C1 segment of cervical spinal cord (tissue), 14 donors: ENCODE measurements around the gene NEURL3.
"Not testable (repeated sequence)": the region's sequence is repeated elsewhere in the genome, so short reads cannot be mapped to it uniquely, and the experiment has no call there.

Experiments used
- DNase-seq, 14 donors: peaks; one replicate each; lab custom pipeline; 2025; lab: John Stamatoyannopoulos, UW

NEURL3 gene

DNA sequence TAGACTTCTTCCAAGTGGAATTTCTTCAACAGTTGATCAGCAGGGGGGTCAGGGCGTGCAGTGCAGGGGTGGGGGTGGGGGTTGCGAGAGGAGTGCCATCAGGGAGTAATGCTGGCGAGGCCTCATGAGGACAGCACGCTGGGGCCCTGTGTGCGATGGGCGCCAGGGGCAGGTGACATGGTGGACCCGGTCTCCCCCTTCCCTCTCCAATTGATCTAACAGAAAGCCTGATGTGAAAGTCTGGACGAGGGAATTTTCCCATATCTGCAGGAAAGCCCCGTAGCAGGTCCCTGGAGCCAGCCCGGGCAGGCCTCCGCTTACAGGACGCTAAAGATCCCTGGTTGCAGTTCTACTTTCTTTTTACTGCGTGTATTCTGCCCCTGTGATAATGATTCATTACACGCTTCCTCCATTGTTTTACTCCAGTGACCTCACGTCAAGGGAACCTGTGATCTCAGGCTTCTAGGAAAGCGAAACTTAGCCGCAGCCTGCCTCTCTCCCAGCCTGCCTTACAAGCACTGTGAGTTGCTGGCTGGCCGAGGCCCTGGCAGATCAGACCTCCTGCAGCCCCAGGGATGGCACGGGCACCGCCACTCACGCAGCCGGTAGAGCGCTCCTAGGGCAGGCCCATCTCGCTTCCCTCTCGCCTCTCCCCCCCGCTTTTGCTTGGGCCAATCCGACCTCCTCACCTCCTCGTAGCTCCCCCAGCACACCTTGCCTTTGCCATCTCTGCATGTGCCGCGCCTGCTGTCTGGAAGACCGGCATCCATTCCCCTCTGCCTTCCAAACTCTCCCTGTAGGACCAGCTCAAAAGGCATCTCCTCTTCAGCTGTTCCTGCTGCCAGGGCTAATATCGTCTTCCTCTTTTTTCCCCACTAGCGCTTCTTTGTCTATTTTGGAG is 19.2 kb downstream of the NEURL3 start:
- DNase-seq, result peak in 11 of 14 donors; percentile 32 to 80 (median 46)

DNA sequence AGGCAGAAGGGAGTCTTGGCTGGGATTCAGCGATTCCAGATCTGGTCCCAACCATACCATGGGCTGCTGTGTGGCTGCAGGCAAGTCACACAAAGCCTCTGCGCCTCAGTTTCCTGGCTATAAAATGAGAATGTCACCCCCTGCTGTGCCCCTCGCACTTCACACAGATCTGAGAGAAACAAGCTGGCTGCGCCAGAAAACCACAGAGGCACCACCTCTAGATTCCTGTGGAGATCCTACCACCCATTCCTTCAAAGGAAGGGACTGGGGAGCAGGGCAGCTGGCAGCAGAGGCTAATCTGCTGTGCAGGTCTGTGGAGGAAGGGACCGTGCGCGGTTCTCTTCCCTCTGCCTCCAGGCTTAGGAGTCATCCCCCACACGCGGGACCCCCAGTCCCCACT is 19.8 kb downstream of the NEURL3 start:
- no peak for DNase-seq

DNA sequence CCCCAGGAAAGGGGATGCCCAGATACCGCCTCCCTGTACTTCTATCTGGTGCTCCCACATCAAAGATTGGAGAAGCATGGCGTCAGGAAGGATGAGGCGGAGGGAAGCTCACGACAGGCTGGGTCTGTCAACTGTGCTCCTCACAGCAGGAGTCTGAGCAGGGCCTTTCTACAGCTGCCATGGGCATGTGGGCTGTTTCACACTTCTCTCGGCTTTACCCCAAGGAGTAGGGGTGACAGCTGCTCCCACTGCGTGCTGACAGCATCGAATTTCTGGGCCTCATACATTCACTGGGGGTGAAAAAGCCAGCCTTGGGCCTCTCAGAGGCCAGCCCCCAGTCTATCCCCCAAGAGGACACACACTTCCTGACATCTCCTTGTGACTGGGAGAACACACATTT is 21.1 kb downstream of the NEURL3 start:
- DNase-seq, result peak in 1 of 14 donors; percentile 6

DNA sequence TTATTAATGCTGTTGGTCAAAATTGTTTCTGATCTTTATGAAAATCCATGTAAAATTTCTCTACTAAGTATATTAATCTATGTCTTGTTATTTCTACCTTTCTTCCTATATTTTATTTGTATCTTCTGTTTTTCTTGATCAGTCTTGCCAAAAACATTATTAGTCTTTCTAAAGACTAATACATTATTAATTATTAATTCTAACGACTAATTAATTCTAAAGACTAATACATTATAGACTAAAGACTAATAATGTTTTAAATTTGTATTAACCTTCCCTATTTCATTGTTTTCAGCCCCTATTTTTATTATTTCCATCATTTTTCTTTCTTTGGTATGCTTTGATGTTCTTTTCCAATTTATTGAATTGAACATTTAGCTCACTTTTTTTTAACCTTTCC is 27.7 kb downstream of the NEURL3 start:
- no peak for DNase-seq

DNA sequence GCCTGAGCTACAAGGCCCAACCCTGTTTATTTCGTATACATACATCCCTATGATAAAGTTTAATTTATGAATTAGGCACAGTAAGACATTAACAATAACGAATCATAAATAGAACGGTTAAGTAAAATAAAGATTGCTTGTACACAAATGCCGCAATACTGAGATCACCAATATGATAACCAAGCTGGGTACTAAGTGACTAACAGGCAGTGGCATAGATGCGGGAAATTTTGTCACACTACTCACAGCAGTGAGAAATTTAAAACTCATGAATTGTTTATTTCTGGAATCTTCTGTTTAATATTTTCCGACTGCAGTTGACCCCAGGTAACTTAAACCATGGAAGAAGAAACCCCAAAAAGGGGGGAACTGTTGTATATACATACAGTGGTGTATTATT is 33.4 kb downstream of the NEURL3 start:
- no peak for DNase-seq

DNA sequence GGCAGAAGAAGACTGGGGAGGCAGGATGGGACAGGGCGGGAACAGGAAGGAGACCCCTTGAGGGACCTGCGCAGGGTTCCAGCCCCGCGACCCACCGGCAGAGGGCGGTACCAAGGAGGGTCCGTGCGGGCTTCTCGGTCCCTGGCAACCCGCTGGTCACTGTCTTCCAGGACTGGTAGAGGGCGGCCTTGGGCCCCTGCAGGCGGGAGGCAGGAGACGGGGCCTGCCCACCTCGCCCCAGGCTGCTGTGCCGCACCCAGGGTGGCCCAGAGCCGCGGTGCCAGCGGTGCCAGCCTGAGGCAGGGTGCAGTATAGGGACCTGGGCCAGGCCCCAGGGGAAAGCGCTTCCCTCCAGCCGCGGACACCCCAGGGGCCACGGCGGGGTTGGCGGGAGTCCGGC is 34.5 kb downstream of the NEURL3 start:
- DNase-seq, result peak in 11 of 14 donors; percentile 5 to 47 (median 20)

DNA sequence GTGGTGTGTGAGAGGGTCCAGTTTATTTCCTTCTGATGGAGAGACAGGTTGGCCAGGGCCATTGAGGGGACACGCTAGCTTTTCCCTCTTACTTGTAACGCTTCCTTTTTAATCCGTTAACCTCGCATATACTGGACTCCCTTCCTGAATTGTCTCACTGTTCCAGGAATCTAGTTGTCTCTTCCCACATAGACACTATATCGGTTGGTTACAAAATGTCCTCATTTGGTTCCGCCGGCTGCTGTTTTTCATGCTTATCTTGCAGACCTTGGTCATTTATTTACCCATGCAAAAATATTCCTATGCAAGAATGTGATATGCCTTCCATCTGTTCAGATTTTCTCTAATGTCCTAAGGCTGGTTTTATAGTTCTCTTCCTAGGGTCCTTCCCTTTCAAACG is 35.0 kb downstream of the NEURL3 start:
- no peak for DNase-seq

DNA sequence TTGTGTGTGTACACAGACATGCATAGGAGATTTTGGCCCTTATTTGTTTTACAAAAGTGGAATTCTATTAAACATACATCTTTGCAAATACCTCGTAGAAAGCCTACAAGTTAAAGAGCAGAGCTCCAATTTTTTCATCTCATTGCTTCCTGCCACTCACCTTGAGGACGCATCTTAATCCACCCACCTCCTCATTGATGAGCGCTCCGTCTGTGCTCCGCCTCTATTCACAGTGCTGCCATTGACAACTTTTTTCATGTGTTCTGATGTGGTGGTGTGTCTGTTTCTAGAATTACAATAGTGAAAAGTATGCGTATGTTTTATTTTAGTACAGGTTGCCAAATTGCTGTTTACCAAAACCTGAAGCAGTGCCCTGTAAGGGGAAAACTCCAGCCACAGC is 36.3 kb downstream of the NEURL3 start:
- DNase-seq, result no peak

DNA sequence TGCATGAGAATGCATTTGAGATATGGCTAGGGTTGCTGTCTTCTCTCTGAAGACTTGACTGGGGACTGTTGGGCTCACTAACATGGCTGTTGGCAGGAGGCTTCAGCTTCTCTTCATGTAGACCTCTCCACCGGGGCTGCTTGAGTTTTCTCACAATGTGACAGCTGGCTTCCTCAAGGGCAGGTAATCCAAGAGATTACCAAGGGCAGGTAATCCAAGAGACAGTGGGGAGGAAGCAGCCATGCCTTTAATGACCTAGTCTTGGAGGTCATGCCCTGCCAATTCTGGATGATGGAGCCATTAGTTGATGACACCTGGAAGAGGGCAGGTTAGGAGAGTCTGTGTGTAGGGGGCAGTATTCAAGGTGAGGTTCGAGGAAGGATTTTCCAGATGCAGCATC is 40.5 kb downstream of the NEURL3 start:
- DNase-seq, result no peak

DNA sequence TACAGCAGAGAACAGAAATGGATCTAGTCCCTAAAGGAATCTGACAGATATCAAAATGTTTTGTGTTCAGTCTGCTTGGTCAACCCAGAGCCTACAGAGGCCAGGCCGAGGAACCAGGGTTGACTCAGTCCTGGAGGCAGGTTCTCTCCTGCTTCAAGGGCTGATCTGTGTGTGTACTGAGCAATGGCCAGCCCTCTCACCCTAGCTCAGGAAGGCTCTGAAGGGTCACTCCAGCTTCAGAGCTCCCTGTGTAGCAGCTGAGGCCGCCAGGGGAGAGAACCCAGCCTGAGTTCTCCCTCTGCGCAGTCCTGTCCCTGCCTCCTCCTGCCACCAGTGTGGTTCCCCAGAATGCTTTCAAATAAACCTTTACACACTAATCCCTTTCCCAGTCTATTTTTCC is 41.1 kb downstream of the NEURL3 start:
- no peak for DNase-seq

DNA sequence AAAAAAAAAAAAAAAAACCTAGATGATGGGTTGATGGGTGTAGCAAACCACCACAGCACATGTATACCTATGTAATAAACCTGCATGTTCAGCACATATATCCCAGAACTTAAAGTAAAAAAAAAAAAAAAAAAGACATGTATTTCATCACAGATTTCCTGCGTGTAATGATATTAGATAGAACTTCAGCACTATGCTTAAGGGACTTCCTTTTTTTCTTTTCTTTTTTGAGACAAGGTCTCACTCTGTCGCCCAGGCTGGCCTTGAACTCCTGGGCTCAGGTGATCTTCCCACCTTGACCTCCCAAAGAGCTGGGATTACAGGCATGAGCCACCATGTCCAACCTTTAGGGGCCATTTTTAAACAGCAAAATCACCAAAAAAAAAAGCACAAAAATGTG is 42.0 kb downstream of the NEURL3 start:
- no peak for DNase-seq

DNA sequence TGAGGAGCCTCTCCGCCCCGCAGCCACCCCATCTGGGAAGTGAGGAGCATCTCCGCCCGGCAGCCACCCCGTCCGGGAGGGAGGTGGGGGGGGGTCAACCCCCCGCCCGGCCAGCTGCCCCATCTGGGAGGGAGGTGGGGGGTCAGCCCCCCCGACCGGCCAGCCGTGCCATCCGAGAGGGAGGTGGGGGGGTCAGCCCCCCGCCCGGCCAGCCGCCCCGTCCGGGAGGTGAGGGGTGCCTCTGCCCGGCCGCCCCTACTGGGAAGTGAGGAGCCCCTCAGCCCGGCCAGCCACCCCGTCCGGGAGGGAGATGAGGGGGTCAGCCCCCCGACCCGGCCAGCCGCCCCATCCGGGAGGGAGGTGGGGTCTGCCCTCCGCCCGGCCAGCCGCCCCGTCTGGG is 43.5 kb downstream of the NEURL3 start:
- DNase-seq, result not testable (repeated sequence)

DNA sequence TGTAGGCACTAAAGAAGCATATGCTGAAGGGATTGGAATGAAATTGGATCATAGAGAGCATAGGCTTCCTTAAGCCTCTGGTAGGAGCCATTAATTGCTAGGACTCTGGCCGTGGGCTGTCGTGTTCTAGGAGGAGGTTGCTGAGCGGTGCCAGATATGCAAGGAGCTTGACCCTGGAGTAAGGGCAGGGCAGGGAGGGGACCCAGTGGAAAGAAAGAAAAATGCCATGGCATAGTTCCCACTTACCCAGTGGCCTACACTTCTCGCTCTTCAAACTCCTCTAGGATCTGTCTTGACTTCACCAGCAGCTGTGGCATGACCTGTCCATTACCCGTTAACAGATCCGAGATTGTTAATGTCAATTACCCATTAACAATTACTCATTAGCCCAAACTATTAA is 53.1 kb downstream of the NEURL3 start:
- no peak for DNase-seq

DNA sequence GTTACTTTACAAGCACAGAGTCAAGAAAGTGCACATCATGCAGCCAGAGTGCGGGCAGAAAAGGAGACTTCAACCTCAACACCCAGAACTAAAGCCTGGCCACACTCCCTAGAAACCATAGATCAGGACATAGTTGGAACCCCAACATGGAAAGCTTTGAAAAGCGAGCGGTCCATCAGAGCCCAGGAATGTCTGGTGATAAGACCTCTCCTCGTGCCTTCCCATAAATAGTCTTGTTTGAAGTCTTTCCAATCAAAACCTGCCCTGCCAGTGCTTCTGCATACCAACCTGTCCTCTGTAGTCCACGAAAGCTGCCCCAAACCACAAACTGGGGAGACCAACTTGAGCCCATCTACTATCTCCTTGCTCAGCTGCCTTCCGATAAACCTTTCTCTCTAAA is 55.5 kb downstream of the NEURL3 start:
- DNase-seq, result no peak

DNA sequence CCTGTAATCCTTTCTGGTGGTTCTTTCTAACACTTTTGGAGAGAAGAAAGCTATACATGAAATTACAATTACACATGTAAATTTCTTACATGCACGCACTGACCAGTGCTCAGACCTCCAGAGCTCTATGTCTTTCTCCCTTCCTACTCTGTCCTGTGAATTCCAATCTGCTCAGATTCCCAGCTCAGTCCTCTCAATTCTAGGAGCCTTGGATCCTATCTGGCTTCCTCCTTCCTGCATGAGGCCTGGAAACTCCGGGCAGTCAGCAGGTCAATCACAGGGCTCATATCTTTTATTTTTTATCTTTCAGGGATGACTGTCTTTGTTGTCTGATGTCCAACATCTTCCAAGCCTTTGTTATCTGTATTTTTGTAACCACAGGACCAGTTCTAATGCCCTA is 56.0 kb downstream of the NEURL3 start:
- DNase-seq, result no peak

DNA sequence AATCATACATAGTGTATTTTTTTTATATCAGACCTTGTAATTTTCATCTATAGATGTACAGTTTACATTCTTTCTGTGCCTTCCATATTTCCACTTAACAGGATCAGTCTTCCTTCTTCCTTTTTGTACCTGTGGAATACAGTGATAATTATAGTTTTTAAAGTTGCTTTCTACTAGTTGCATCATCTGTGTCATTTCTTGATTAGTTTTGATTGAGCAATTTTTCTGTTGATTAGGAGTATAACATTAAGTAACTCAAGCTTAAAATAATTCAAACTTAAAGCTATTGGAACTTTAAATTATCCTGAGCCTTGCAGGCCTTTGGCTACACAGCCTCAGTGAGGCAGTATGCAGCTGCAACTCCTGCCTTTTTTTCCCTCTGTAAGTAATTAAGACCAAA is 57.4 kb downstream of the NEURL3 start:
- DNase-seq, result no peak
